Small intestine (tissue), 7 donors: ENCODE results near the gene MMAA. TPM values are rescaled to one million over a fixed set of nuclear protein-coding genes. Genes with fewer than 3 reads are reported as not detected.
"Not testable (repeated sequence)": the region's sequence is repeated elsewhere in the genome, so short reads cannot be mapped to it uniquely, and the experiment has no call there.

ENCODE experiments used
- DNase-seq, 2 donors: peaks; one replicate each; pipeline versions ENCODE4 v3.0.0 to v3.0.0-alpha.2; 2013
- FAIRE-seq: peaks from 2 replicates; lab custom pipeline; 2012; peaks lifted over from hg19 to GRCh38; lab: Jason Lieb, UNC
- H3K27ac ChIP-seq, 3 donors: one replicate each; pipeline ENCODE4 v1.5.1; 2013; ENCODE audit warnings: low read length in 2 of 3, mild to moderate bottlenecking in 2 of 3, control low read depth in 1 of 3, inconsistent platforms in 1 of 3, low read depth in 1 of 3, moderate library complexity in 1 of 3
- H3K27me3 ChIP-seq, 3 donors: one replicate each; pipeline ENCODE4 v1.6.1; 2013; ENCODE audit warnings: low read length in 3 of 3, inconsistent platforms in 1 of 3; ENCODE audit not compliant: control insufficient read depth in 3 of 3, insufficient read depth in 3 of 3
- H3K36me3 ChIP-seq, 3 donors: one replicate each; pipeline ENCODE4 v1.6.1; 2013; ENCODE audit warnings: low read length in 3 of 3, inconsistent platforms in 1 of 3, low read depth in 1 of 3, mild to moderate bottlenecking in 1 of 3, moderate library complexity in 1 of 3; ENCODE audit not compliant: control insufficient read depth in 3 of 3, insufficient read depth in 2 of 3
- H3K4me1 ChIP-seq, 3 donors: one replicate each; pipeline ENCODE4 v1.6.1; 2013; ENCODE audit warnings: low read length in 2 of 3, inconsistent platforms in 1 of 3, low read depth in 1 of 3, mild to moderate bottlenecking in 1 of 3, moderate library complexity in 1 of 3; ENCODE audit not compliant: control insufficient read depth in 3 of 3, insufficient read depth in 2 of 3
- H3K4me3 ChIP-seq, 3 donors: one replicate each; pipeline ENCODE4 v1.5.1; 2013; ENCODE audit warnings: low read length in 3 of 3, control low read depth in 1 of 3, inconsistent platforms in 1 of 3, low read depth in 1 of 3, mild to moderate bottlenecking in 1 of 3, moderate library complexity in 1 of 3
- H3K9me3 ChIP-seq, 2 donors: one replicate each; pipeline ENCODE4 v1.6.1; 2013; ENCODE audit warnings: low read depth in 1 of 2, low read length in 1 of 2; ENCODE audit not compliant: control insufficient read depth in 2 of 2, insufficient read depth in 1 of 2
- WGBS, 3 donors: extraction: QIAGEN DNeasy Blood & Tissue Kit; methylation state at CpG; one replicate each; pipeline ENCODE4 v1.1.7; 2013; 5-methylcytosine and 5-hydroxymethylcytosine counted together
- polyA plus RNA-seq, 4 donors: library from polyadenylated mRNA; stranded (reverse) in 3 of 4; unstranded in 1 of 4; fragments of 200-250 nt in 3 of 4; fragments of 120-200 nt in 1 of 4; gene quantifications; one replicate each; pipeline versions ENCODE4 v1.2.1 to v1.2.3, GENCODE V29; 2013
- donor health status: healthy with polysubstance abuse.
- donor health status: control.
- donor health status: control.
- donor health status: Bipolar disorder and iron deficiency.
- donor health status: healthy.

MMAA gene
- polyA plus RNA-seq, 4 donors: 11.9 to 18.3 (median 14.2) TPM

DNA sequence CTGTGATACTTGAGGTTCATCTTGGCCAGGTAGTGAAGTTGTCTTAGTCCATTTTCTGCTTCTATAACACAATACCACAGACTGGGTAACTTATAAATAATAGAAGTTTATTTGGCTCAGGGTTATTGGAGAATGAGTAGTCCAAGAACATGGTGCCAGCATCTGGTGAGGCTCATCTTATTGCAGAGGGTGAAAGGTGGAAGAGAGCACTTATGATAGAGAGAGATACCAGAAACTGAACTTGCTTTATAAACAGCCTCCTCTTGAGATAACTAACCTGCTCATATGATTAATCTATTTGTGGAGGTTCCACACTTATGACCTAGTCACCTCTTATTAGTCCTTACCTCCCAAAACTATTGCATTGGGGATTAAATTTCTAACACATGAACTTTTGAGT is 62.3 kb downstream of the MMAA start:
- FAIRE-seq (no peak), DNase-seq (peak; percentile 7 to 17)
- Histone ChIP-seq H3K4me1 (peaks cover 0 to 21% (median 0%) of the 10 kb centered on the region in 3 donors), H3K9me3 (no peaks in the 10 kb centered on the region), H3K4me3 (no peak overlapping the region), H3K27ac (no peak overlapping the region), H3K36me3 (no peaks in the 10 kb centered on the region), H3K27me3 (no peaks in the 10 kb centered on the region)

GRCh38 chr4:145681956-145682355 is 62.8 kb downstream of the MMAA start:
- Histone ChIP-seq H3K9me3 (no peaks in the 10 kb centered on the region), H3K27me3 (no peaks in the 10 kb centered on the region), H3K27ac (no peak overlapping the region), H3K4me3 (no peak overlapping the region), H3K36me3 (no peaks in the 10 kb centered on the region), H3K4me1 (peaks cover 0 to 21% (median 0%) of the 10 kb centered on the region in 3 donors)
- WGBS, 3 donors: 93 to 100% (median 97%) methylated on average over 1 of the region's 1 CpG
- FAIRE-seq: no peak
- DNase-seq: no peak

DNA sequence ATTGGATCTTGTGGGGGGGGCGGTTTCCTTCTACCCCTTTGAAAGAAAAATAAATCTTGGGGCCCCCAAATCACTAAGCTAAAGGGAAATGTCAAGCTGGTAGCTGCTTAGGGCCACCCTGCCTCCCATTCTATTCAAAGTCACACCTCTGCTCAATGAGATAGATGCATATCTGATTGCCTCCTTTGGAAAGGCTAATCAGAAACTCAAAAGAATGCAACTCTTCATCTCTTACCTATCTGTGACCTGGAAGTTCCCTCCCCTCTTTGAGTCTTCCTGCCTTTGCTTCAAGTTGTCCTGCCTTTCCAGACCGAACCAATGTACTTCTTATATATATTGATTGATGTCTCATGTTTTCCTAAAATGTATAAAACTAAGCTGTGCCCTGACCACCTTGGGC is 67.8 kb downstream of the MMAA start:
- no peak overlapping the region for H3K4me3 ChIP-seq

DNA sequence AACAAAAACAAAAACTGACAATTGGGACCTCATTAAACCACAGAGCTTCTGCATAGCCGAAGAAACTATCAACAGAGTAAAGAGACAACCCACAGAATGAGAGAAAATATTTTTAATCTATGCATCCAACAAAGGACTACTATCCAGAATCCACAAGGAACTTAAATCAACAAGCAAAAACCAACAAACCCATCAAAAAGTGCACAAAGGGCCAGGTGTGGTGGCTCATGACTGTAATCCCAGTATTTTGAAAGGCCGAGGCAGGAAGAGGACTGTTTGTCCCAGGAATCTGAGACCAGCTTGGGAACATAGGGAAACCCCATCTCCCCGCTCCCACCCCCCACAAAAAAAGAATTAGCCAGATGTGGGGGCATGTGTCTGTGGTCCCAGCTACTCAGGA is 71.4 kb downstream of the MMAA start:
- Histone ChIP-seq H3K4me1 (no peaks in the 10 kb centered on the region), H3K4me3 (no peak overlapping the region), H3K27me3 (no peaks in the 10 kb centered on the region), H3K27ac (no peak overlapping the region), H3K36me3 (no peaks in the 10 kb centered on the region), H3K9me3 (no peaks in the 10 kb centered on the region)
- DNase-seq (no peak), FAIRE-seq (no peak)
- WGBS, 3 donors: 91 to 95% (median 95%) methylated on average over 3 of the region's 3 CpGs

More for the DNA sequence above, 67.8 kb downstream of the MMAA start:
- Histone ChIP-seq H3K4me1 (peaks cover 0 to 1% (median 0%) of the 10 kb centered on the region in 3 donors), H3K27ac (no peak overlapping the region), H3K9me3 (no peaks in the 10 kb centered on the region), H3K27me3 (no peaks in the 10 kb centered on the region), H3K36me3 (no peaks in the 10 kb centered on the region)
- FAIRE-seq (no peak), DNase-seq (no peak)
- whole genome bisulfite sequencing, 3 donors: 40 to 71% (median 69%) methylated on average over 2 of the region's 2 CpGs

DNA sequence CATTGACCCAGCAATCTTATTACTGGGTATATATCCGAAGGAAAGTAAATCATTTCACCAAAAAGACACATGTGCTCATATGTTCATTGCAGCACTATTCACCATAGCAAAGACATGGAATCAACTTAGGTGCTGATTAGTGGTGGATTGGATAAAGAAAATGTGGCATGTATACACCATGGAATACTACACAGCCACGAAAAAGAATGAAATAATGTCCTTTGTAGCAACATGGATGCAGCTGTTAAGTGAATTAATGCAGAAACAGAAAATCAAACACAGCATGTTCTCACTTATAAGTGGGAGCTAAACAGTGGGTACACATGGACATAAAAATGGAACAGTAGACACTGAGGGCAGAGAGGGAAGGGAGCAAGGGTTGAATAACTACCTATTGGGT is 72.2 kb downstream of the MMAA start:
- H3K4me3 ChIP-seq: not testable (repeated sequence)

DNA sequence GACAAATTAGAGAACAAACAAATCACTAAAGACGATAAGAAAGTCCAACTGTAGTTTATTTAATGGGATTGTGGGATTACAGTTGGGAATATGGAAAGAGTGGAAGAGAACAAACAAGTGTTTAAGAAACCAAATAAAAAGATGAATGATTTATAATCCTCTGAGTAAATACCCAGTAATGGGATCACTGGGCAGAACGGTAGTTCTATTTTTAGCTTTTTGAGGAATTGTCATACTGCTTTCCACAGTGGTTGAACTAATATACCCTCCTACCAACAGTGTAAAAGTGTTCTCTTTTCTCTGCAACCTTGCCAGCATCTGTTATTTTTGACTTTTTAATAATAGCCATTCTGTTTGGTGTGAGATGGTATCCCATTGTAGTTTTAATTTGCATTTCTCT is 75.7 kb downstream of the MMAA start:
- WGBS, 3 donors: 31 to 57% (median 45%) methylated on average over 2 of the region's 2 CpGs
- no peak for FAIRE-seq
- Histone ChIP-seq H3K27me3 (no peaks in the 10 kb centered on the region), H3K4me3 (no peak overlapping the region), H3K36me3 (no peaks in the 10 kb centered on the region), H3K4me1 (no peaks in the 10 kb centered on the region), H3K9me3 (peaks cover 0 to 2% of the 10 kb centered on the region in 2 donors), H3K27ac (no peak overlapping the region)
- no peak for DNase-seq

More for the DNA sequence above, 72.2 kb downstream of the MMAA start:
- not testable (repeated sequence) for FAIRE-seq, H3K27me3 ChIP-seq, H3K27ac ChIP-seq, DNase-seq, H3K4me1 ChIP-seq, H3K9me3 ChIP-seq, H3K36me3 ChIP-seq
- 86 to 91% (median 89%) methylated on average over 2 of the region's 2 CpGs for WGBS, 3 donors

GRCh38 chr4:145697332-145697731 is 78.1 kb downstream of the MMAA start:
- Histone ChIP-seq H3K27ac (no peak overlapping the region), H3K4me1 (no peaks in the 10 kb centered on the region), H3K36me3 (no peaks in the 10 kb centered on the region), H3K4me3 (no peak overlapping the region), H3K27me3 (no peaks in the 10 kb centered on the region), H3K9me3 (peaks cover 0 to 2% of the 10 kb centered on the region in 2 donors)
- FAIRE-seq (no peak), DNase-seq (no peak)
- WGBS, 3 donors: 97 to 100% (median 98%) methylated on average over 2 of the region's 2 CpGs

DNA sequence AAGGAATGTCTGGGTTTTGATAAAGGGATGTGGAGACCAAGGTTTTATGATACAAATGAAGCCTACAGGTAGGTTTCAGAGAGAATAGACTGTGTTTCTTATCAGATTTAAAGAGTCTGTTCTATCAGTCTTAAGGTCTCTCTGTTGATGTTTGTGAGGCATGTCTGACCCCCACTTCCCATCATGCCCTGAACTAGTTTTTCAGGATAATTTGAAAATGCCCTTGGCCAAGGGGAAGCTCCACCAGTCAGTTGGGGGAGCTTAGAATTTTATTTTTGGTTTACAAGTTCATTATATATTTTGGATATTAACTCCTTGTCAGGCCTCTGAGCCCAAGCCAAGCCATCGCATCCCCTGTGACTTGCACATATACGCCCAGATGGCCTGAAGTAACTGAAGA is 79.3 kb downstream of the MMAA start:
- no peak for FAIRE-seq
- WGBS, 3 donors: 97 to 98% (median 98%) methylated on average over 2 of the region's 2 CpGs
- Histone ChIP-seq H3K4me1 (no peaks in the 10 kb centered on the region), H3K9me3 (peaks cover 0 to 2% of the 10 kb centered on the region in 2 donors), H3K4me3 (no peak overlapping the region), H3K36me3 (no peaks in the 10 kb centered on the region), H3K27me3 (no peaks in the 10 kb centered on the region), H3K27ac (no peak overlapping the region)
- DNase-seq: no peak

DNA sequence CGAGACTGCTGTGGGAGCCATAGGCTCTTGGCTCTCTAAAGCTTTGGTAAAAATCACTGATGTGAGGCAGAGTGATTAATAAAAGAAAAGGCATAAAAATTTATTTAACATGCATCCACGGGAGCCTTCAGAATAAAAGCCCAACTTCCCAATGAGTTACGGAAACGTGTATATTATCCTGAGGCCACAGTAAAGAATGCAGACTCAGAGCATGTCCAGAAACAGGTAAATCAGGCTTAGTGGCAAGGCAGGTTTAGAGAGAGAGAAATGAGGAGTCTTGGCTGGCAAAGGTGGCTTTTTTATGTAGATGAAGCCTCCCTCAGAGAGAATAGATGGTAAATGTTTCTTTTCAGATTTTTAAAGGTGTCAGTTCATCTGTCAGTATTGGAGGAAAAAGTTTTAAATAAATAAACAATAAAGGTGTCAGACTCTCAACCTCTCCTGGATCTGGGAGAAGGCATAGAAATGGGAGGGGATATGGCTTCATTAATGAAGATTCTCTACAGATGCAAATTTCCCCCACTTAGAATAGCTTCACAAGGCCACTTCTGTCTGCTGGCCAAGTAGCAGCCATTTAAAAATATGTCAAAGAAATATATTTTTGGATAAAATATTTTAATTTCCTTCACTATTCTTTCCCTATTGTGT is 84.8 kb downstream of the MMAA start:
- DNase-seq (no peak), FAIRE-seq (no peak)
- H3K9me3 ChIP-seq: no peaks in the 10 kb centered on the region
- H3K36me3 ChIP-seq: no peaks in the 10 kb centered on the region
- 72 to 79% (median 73%) methylated on average over 4 of the region's 4 CpGs for WGBS, 3 donors
- no peaks in the 10 kb centered on the region for H3K4me1 ChIP-seq
- no peaks in the 10 kb centered on the region for H3K27me3 ChIP-seq
- no peak overlapping the region for H3K4me3 ChIP-seq
- no peak overlapping the region for H3K27ac ChIP-seq
